GM10266 (cell line): ENCODE data around the gene D2HGDH.

Source experiments
- DNase-seq: peaks from one replicate; pipeline ENCODE4 v3.0.0; 2012; ENCODE audit errors: extremely low spot score
- TF ChIP-seq, protein P1 (sequence below): IDR thresholded peaks from 2 replicates; pipeline ENCODE4 v1.5.1; 2012; ENCODE audit warnings: mild to moderate bottlenecking, low read depth; ENCODE audit not compliant: control insufficient read depth, insufficient read depth; ENCODE audit errors: missing control alignments

Gene D2HGDH

DNA sequence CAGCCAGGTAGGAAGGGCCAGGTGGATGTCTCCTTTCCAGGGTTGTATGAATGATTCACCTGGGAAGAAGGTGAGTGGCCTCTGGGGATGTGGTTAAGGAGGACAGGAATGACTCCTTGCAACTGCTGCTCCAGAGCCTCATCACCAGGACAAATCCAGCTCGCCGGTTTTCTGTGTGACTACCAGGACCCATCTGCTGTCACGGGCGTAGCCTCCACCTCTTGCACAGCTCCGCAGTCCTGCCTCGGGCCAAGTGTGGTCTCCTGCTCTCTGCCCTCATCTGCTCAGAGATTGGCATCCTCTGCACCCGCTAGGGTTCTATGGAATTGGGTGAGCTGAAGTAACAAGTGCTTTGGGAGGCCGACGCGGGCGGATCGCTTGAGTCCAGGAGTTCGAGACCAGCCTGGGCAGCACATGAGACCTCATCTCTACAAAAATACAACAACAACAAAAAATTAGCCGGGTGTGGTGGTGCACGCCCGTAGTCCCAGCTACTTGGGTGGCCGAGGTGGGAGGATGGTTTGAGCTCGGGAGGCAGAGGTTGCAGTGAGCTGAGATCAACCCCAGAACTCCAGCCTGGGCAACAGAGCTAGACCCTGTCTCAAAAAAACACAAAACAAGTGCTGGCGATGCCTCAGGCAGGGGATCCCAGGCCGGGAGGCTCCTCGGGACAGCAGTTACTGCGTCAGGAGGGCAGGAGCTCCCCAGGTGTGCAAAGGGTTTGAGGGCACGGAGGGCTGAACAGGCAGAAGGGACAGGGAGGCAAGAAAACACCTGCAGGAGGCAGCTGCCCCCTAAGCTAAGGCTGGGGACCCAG lies 831 bp upstream of the D2HGDH start:
- no peak for DNase-seq
- TF ChIP-seq, protein P1, sequence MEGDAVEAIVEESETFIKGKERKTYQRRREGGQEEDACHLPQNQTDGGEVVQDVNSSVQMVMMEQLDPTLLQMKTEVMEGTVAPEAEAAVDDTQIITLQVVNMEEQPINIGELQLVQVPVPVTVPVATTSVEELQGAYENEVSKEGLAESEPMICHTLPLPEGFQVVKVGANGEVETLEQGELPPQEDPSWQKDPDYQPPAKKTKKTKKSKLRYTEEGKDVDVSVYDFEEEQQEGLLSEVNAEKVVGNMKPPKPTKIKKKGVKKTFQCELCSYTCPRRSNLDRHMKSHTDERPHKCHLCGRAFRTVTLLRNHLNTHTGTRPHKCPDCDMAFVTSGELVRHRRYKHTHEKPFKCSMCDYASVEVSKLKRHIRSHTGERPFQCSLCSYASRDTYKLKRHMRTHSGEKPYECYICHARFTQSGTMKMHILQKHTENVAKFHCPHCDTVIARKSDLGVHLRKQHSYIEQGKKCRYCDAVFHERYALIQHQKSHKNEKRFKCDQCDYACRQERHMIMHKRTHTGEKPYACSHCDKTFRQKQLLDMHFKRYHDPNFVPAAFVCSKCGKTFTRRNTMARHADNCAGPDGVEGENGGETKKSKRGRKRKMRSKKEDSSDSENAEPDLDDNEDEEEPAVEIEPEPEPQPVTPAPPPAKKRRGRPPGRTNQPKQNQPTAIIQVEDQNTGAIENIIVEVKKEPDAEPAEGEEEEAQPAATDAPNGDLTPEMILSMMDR = no peak

- TF ChIP-seq, protein P1 = no peak
- no peak for DNase-seq
These were observed 293 bp upstream of the D2HGDH start for GRCh38 chr2:241734208-241734466.

DNA sequence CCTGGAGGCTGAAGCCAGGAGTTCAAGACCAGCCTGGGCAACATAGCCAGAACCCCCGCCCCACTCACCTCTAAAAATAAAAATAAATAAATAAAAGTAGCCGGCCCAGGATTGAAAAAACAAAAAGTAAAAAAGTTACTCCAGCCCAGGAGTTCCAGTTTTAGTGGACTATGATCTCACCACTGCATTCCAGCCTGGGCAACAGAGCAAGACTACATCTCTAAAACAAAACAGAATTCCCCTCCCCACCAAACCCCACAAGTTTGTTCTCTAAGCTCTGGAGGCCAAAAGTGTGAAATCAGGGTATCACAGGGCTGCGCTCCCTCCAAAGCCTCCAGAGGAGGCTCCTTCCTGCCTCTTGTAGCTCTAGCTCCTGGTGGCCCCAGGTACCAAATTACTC lies 1.7 kb downstream of the D2HGDH start:
- no peak for DNase-seq
- TF ChIP-seq, protein P1 = no peak

- no peak for DNase-seq
- TF ChIP-seq, protein P1 = no peak
These were observed 3.7 kb downstream of the D2HGDH start for GRCh38 chr2:241738040-241738686.

DNA sequence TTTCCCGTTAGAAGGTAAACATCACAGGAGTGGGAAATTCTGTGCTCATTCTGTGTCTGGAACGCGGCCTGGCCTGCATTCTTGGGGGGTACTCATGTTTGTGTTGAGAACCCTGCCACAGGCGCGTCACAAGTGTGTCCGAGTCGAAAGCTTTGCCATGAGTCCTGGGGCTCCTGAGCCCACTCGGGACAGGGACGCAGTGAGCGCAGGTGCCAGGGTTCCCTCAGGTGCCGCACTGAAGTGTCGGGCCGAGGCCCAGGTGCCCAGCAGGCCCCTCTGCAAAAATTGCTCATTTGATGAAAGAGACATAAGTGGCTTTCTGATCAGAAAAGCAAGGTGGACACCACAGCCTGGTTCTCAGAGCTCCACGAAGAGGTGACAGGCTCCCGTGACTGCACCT lies 4.7 kb downstream of the D2HGDH start:
- TF ChIP-seq, protein P1 = no peak
- no peak for DNase-seq

DNA sequence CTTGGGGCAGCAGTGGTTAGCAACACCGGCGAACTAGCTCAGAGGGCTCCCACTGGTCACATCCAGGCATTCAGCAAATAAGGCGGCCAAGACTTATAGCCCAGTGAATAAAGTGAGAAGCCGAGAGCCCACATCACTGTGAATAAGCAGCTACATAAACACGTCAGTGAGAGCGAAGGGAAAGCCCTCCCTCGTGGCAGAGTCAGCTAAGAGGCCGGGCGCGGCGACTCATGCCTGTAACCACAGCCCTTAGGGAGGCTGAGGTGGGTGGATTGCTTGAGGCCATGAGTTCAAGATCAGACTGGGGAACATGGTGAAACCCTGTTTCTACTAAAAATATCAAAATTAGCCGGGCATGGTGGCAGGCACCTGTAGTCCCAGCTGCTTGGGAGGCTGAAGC lies 5.2 kb downstream of the D2HGDH start:
- TF ChIP-seq, protein P1 = no peak
- no peak for DNase-seq

- TF ChIP-seq, protein P1 = no peak
- DNase-seq = no peak
These were observed 6.6 kb downstream of the D2HGDH start for GRCh38 chr2:241741016-241741415.
